Jurkat, Clone E6-1 (cell line): ENCODE data around the gene PIM1.
"Not testable (repeated sequence)": the region's sequence is repeated elsewhere in the genome, so short reads cannot be mapped to it uniquely, and the experiment has no call there.

Experiments used
- DNase-seq: peaks from one replicate; pipeline ENCODE4 v3.0.0-alpha.2; 2011; ENCODE audit warnings: low read depth, low spot score
- H3K4me3 ChIP-seq: 2 replicates; pipeline ENCODE4 v1.5.1; 2011; ENCODE audit warnings: mild to moderate bottlenecking, low read length, control low read depth, moderate library complexity

PIM1 gene

GRCh38 chr6:37168811-37169495 is 999 bp upstream of the PIM1 start:
- H3K4me3 ChIP-seq, result peak overlapping the region; percentile 58
- DNase-seq, result no peak

DNA sequence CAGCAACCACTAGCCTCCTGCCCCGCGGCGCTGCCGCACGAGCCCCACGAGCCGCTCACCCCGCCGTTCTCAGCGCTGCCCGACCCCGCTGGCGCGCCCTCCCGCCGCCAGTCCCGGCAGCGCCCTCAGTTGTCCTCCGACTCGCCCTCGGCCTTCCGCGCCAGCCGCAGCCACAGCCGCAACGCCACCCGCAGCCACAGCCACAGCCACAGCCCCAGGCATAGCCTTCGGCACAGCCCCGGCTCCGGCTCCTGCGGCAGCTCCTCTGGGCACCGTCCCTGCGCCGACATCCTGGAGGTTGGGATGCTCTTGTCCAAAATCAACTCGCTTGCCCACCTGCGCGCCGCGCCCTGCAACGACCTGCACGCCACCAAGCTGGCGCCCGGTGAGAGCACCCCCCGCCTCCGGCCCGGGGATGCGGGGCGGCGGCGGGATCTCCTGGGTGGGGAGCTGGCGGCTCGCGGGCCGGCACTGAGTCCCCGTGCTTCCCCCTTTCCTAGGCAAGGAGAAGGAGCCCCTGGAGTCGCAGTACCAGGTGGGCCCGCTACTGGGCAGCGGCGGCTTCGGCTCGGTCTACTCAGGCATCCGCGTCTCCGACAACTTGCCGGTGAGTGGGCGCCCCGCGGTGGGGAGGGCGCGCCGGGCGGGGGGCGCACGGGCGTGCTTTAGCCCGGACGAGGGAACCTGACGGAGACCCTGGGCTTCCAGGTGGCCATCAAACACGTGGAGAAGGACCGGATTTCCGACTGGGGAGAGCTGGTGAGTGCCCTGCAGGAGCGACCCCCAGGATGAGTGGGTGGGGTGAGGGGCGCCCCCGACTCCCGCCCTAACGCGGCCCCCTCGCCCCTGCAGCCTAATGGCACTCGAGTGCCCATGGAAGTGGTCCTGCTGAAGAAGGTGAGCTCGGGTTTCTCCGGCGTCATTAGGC is 585 bp downstream of the PIM1 start:
- peak overlapping the region; percentile 64 for H3K4me3 ChIP-seq
- no peak for DNase-seq

GRCh38 chr6:37171201-37171969 is 1.4 kb downstream of the PIM1 start:
- DNase-seq, result no peak
- no peak overlapping the region for H3K4me3 ChIP-seq

GRCh38 chr6:37171970-37172812 is 2.2 kb downstream of the PIM1 start:
- DNase-seq, result peak; percentile 84
- no peak overlapping the region for H3K4me3 ChIP-seq

- no peak for DNase-seq
- no peak overlapping the region for H3K4me3 ChIP-seq
Observed at GRCh38 chr6:37172912-37173492, 3.0 kb downstream of the PIM1 start.

DNA sequence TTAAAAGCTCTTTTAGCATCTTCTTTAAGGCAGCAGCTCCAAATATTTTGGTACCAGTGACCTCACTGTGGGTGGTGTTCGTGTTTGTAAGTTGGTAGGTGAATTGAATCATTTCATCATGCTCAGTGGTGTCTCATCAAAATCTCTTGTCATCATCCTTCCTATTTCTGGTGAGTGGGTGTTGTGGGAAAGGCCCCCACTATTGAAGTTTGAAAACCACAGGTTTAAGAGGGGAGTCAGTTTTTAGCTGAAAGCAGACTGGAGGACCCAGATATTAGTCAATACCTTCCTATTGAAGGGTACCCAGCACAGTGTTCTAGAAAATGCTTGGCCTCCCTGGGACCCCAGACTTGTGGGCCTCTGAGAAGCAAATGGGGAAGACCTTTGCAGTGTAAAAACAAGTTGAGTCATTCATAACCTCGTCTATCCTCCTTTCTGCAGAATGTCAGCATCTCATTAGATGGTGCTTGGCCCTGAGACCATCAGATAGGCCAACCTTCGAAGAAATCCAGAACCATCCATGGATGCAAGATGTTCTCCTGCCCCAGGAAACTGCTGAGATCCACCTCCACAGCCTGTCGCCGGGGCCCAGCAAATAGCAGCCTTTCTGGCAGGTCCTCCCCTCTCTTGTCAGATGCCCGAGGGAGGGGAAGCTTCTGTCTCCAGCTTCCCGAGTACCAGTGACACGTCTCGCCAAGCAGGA is 3.7 kb downstream of the PIM1 start:
- no peak for DNase-seq
- no peak overlapping the region for H3K4me3 ChIP-seq

DNA sequence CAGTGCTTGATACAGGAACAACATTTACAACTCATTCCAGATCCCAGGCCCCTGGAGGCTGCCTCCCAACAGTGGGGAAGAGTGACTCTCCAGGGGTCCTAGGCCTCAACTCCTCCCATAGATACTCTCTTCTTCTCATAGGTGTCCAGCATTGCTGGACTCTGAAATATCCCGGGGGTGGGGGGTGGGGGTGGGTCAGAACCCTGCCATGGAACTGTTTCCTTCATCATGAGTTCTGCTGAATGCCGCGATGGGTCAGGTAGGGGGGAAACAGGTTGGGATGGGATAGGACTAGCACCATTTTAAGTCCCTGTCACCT is 4.2 kb downstream of the PIM1 start:
- H3K4me3 ChIP-seq, result no peak overlapping the region
- no peak for DNase-seq

GRCh38 chr6:37174515-37175331 is 4.8 kb downstream of the PIM1 start:
- H3K4me3 ChIP-seq, result no peak overlapping the region
- DNase-seq, result no peak

DNA sequence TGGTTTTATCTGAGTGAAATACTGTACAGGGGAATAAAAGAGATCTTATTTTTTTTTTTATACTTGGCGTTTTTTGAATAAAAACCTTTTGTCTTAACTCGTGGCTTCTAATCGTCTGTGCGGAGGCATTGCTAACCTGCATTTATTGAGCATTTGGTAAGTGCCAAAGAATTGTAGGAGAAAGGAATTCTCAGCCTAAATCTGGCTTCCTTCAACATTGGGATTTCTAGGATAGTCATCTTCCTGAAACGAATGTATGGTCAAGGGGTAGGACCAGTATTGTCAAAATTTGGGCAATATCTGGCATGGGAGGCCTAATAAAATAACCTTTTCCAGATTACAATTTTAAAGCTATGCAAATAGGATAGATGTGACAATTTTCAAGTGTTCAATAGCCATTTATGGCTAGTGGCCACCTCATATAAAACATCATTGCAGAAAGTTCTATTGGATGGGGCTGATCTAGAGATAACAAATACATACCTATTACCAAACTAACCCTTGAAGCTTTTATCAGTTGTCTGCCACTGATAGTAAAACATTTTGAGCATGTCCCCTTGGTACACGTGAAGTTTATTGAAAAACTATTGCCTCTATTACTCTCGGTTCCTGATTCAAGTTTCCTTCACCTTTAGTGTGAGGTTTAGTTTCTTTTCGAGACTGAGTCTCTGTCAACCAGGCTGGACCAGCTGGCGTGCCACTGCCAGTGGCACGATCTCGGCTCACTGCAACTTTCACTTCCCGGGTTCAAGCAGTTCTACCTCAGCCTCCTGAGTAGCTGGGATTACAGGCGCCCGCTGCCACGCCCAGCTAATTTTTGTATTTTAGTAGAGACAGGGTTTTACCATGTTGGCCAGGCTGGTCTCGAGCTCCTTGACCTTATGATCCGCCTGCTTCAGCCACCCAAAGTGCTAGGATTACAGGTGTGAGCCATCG is 5.6 kb downstream of the PIM1 start:
- DNase-seq, result no peak
- no peak overlapping the region for H3K4me3 ChIP-seq

GRCh38 chr6:37176268-37177076 is 6.5 kb downstream of the PIM1 start:
- H3K4me3 ChIP-seq, result no peak overlapping the region
- no peak for DNase-seq

DNA sequence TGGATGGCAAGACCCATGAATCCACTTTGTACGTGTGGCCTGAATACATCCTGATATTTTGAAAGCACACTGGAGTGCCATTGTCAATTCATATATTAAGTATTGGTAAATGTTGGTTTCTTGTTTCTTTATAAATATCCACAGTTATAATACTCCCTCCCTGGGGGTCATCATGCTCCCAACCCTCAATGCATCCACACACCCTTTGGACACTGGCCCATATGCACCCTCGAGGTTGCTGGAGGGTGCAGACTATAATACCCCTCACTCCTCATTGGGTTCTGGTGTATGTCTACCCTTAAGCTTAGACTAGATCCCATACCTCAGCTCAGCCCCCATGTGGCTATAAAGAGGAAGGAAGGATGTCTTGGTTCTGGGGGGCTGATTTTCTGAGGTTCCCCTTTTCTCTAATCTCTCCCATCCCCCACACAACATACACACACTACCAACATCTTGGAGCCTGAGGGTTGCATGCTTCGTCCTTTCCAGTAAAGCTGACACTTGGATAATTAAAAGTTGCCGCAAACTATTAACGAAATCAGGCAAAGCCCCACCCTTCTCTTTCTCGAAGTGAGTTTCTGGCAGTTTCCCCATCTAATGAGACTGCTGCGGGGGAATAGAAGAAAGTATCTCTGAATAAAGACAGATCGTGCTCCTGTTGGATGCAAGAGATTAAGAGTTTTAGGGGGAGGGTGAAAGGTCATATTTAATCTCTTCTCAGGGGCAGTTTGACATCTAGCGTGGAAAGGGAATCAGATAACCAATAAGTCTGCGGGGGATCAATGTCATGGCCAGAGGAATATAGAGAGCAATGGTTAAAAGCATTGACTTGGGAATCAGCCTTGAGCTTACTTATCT is 7.4 kb downstream of the PIM1 start:
- H3K4me3 ChIP-seq, result no peak overlapping the region

GRCh38 chr6:37177935-37178517 is 8.1 kb downstream of the PIM1 start:
- no peak for DNase-seq
- H3K4me3 ChIP-seq, result no peak overlapping the region

More for the DNA sequence above, 7.4 kb downstream of the PIM1 start:
- no peak for DNase-seq

GRCh38 chr6:37180075-37180474 is 10.1 kb downstream of the PIM1 start:
- H3K4me3 ChIP-seq, result no peak overlapping the region
- DNase-seq, result no peak

DNA sequence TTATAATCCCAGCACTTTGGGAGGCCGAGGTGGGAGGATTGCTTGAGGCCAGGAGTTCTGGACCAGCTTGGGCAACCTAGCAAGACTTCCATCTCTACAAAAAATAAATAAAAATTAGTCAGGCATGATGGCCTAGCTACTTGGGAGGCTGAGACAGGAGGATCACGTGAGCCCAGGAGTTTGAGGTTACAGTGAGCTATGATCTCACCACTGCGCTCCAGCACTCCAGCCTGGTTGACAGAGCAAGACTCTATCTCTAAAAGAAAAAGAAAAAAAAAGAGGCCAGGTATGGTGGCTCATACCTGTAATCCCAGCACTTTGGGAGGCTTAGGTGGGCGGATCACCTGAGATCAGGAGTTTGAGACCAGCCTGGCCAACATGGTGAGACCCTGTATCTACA is 10.7 kb downstream of the PIM1 start:
- H3K4me3 ChIP-seq, DNase-seq: not testable (repeated sequence)
